HepG2 (cell line): Measurements from ENCODE around the gene CHMP5. TPM values are rescaled to one million over a fixed set of nuclear protein-coding genes. Genes with fewer than 3 reads are reported as not detected.

ENCODE experiments used
- ATRX ChIP-seq: sonication (generic); formaldehyde crosslinking; IDR thresholded peaks from 2 replicates; pipeline ENCODE4 v1.4.0; 2020; ENCODE audit warnings: missing genetic modification reagents, borderline replicate concordance
- CC2D1A ChIP-seq: sonication (generic); formaldehyde crosslinking; IDR thresholded peaks from 2 replicates; pipeline ENCODE4 v1.8.1; 2023; ENCODE audit warnings: mild to moderate bottlenecking, missing genetic modification reagents
- ERF ChIP-seq: IDR thresholded peaks from 2 replicates; pipeline ENCODE4 v1.6.1; 2018; ENCODE audit warnings: missing biosample characterization, missing genetic modification reagents
- MEIS2 ChIP-seq: sonication (generic); formaldehyde crosslinking; IDR thresholded peaks from 2 replicates; pipeline ENCODE4 v1.9.0; 2021; ENCODE audit warnings: mild to moderate bottlenecking, missing genetic modification reagents
- MXD4 ChIP-seq: IDR thresholded peaks from 2 replicates; pipeline ENCODE4 v1.6.1; 2016; ENCODE audit warnings: mild to moderate bottlenecking, missing biosample characterization, missing genetic modification reagents
- NAIF1 ChIP-seq: sonication (generic); formaldehyde crosslinking; IDR thresholded peaks from 2 replicates; pipeline ENCODE4 v1.5.0; 2020; ENCODE audit warnings: mild to moderate bottlenecking, missing genetic modification reagents, borderline replicate concordance
- NR2F1 ChIP-seq, 2 experiments: fragments of 450-650 bp in 1 of 2; formaldehyde crosslinking in 1 of 2; IDR thresholded peaks; 2 replicates each; pipeline versions ENCODE4 v1.5.0 to v1.6.1; 2016 to 2020; ENCODE audit warnings: mild to moderate bottlenecking in 1 of 2, missing compliant biosample characterization in 1 of 2, missing genetic modification reagents in 1 of 2, moderate library complexity in 1 of 2
- PAX8 ChIP-seq: sonication (generic); formaldehyde crosslinking; IDR thresholded peaks from 2 replicates; pipeline ENCODE4 v1.8.0; 2022; ENCODE audit warnings: mild to moderate bottlenecking, missing genetic modification reagents, borderline replicate concordance
- PHF5A ChIP-seq: IDR thresholded peaks from one replicate; pipeline ENCODE4 v1.6.1; 2018; ENCODE audit warnings: low read depth, missing genetic modification reagents; ENCODE audit not compliant: unreplicated experiment
- SIX4 ChIP-seq: sonication (generic); formaldehyde crosslinking; IDR thresholded peaks from 2 replicates; pipeline ENCODE4 v1.4.0; 2020; ENCODE audit warnings: missing genetic modification reagents
- SMARCE1 ChIP-seq: fragments of 450-650 bp; IDR thresholded peaks from 2 replicates; pipeline ENCODE4 v1.6.1; 2017; ENCODE audit warnings: borderline replicate concordance
- SMC3 ChIP-seq: IDR thresholded peaks from 2 replicates; pipeline ENCODE4 v1.6.1; 2011; ENCODE audit warnings: low read length, improper control_type of control experiment
- SOX6 ChIP-seq, 2 experiments: fragments of 450-650 bp in 1 of 2; sonication (generic) in 1 of 2; formaldehyde crosslinking in 1 of 2; IDR thresholded peaks; 2 replicates each; pipeline versions ENCODE4 v1.4.0 to v1.6.1; 2017 to 2020; ENCODE audit warnings: antibody characterized with exemption in 1 of 2, mild to moderate bottlenecking in 1 of 2, missing genetic modification reagents in 1 of 2
- SP140L ChIP-seq: sonication (generic); formaldehyde crosslinking; IDR thresholded peaks from 2 replicates; pipeline ENCODE4 v1.4.0; 2020; ENCODE audit warnings: missing genetic modification reagents, borderline replicate concordance
- TAF15 ChIP-seq: fragments of 200-400 bp; formaldehyde crosslinking; IDR thresholded peaks from one replicate; pipeline ENCODE4 v1.6.1; 2018; ENCODE audit warnings: mild to moderate bottlenecking, low read depth, low read length; ENCODE audit not compliant: poor library complexity, severe bottlenecking
- ZMYM4 ChIP-seq: sonication (generic); formaldehyde crosslinking; IDR thresholded peaks from 2 replicates; pipeline ENCODE4 v1.8.1; 2023; ENCODE audit warnings: mild to moderate bottlenecking, missing genetic modification reagents
- ZNF10 ChIP-seq: sonication (generic); formaldehyde crosslinking; IDR thresholded peaks from 2 replicates; pipeline ENCODE4 v1.4.0; 2020; ENCODE audit warnings: mild to moderate bottlenecking, low read depth, missing genetic modification reagents, borderline replicate concordance
- ZNF20 ChIP-seq: sonication (generic); formaldehyde crosslinking; IDR thresholded peaks from 2 replicates; pipeline ENCODE4 v1.4.0; 2020; ENCODE audit warnings: mild to moderate bottlenecking, moderate library complexity, missing genetic modification reagents
- ZNF235 ChIP-seq: sonication (generic); formaldehyde crosslinking; IDR thresholded peaks from 2 replicates; pipeline ENCODE4 v1.8.1; 2023; ENCODE audit warnings: mild to moderate bottlenecking, missing genetic modification reagents, borderline replicate concordance
- ZNF296 ChIP-seq: sonication (generic); formaldehyde crosslinking; conservative IDR thresholded peaks from 2 replicates; pipeline ENCODE4 v1.5.0; 2020; ENCODE audit warnings: mild to moderate bottlenecking, missing genetic modification reagents
- ZNF333 ChIP-seq: sonication (generic); formaldehyde crosslinking; IDR thresholded peaks from 2 replicates; pipeline ENCODE4 v1.4.0; 2020; ENCODE audit warnings: mild to moderate bottlenecking, missing genetic modification reagents, borderline replicate concordance
- ZNF550 ChIP-seq: sonication (generic); formaldehyde crosslinking; IDR thresholded peaks from 2 replicates; pipeline ENCODE4 v1.4.0; 2020; ENCODE audit warnings: mild to moderate bottlenecking, missing genetic modification reagents, borderline replicate concordance
- ZNF788 ChIP-seq: sonication (generic); formaldehyde crosslinking; IDR thresholded peaks from 2 replicates; pipeline ENCODE4 v1.5.0; 2020; ENCODE audit warnings: mild to moderate bottlenecking, missing genetic modification reagents, borderline replicate concordance
- ZNF839 ChIP-seq: sonication (generic); formaldehyde crosslinking; IDR thresholded peaks from 2 replicates; pipeline ENCODE4 v1.4.0; 2020; ENCODE audit warnings: missing genetic modification reagents, mild to moderate bottlenecking, borderline replicate concordance
- polyA plus RNA-seq, 8 experiments: library from polyadenylated mRNA; depleted of rRNA in 3 of 8; stranded (reverse) in 7 of 8; unstranded in 1 of 8; fragments of >200 nt; fragmentation: Illumina TruSeq in 4 of 8; extraction: Trizol in 4 of 8; gene quantifications; 2 replicates each; pipeline versions ENCODE4 v1.2.1 to v1.2.3, GENCODE V29; 2011 to 2016; ENCODE audit warnings: low read depth in 4 of 8, missing spikeins in 1 of 8, mixed read lengths in 1 of 8; ENCODE audit not compliant: insufficient read depth in 1 of 8
- total RNA-seq, 5 experiments: library from RNA; depleted of rRNA; stranded (reverse); fragments of >200 nt; fragmentation: Illumina TruSeq; extraction: Trizol; gene quantifications; 2 replicates each; pipeline ENCODE4 v1.2.3, GENCODE V29; 2016; ENCODE audit warnings: low read depth in 1 of 5
- TF ChIP-seq, protein P1 (sequence below): IDR thresholded peaks from 2 replicates; pipeline ENCODE4 v1.6.1; 2016; ENCODE audit warnings: low read depth, control low read depth
- TF ChIP-seq, protein P2 (sequence below), 2 experiments: sonication (generic) in 1 of 2; formaldehyde crosslinking in 1 of 2; IDR thresholded peaks; 2 replicates each; pipeline versions ENCODE4 v1.5.1 to v1.6.1; 2011 to 2020; ENCODE audit warnings: borderline replicate concordance in 1 of 2, low read depth in 1 of 2, low read length in 1 of 2, mild to moderate bottlenecking in 1 of 2, missing genetic modification reagents in 1 of 2, moderate library complexity in 1 of 2

CHMP5 gene
- total and polyA plus RNA-seq, 2 of the 13 experiments (the other 11 are each of a cell fraction or from before 2014, with no cell fraction given), result 46.0 to 57.3 TPM

- TF ChIP-seq ZNF235 (CRISPR knock-in tag), result no peak
- TF ChIP-seq ZNF10, result no peak
- no peak for TF ChIP-seq NR2F1 (CRISPR knock-in tag; IDR thresholded peaks at IDR 0.05)
- no peak for TF ChIP-seq ZNF20 (CRISPR knock-in tag)
- no peak for TF ChIP-seq ATRX (CRISPR knock-in tag)
- TF ChIP-seq ZNF296 (CRISPR knock-in tag), result no peak
- no peak for TF ChIP-seq CC2D1A (CRISPR knock-in tag)
- TF ChIP-seq ZNF333 (CRISPR knock-in tag), result no peak
- no peak for TF ChIP-seq PHF5A (CRISPR knock-in tag)
- no peak for TF ChIP-seq MXD4 (CRISPR knock-in tag)
- TF ChIP-seq SMARCE1, result no peak
- TF ChIP-seq, protein P1, sequence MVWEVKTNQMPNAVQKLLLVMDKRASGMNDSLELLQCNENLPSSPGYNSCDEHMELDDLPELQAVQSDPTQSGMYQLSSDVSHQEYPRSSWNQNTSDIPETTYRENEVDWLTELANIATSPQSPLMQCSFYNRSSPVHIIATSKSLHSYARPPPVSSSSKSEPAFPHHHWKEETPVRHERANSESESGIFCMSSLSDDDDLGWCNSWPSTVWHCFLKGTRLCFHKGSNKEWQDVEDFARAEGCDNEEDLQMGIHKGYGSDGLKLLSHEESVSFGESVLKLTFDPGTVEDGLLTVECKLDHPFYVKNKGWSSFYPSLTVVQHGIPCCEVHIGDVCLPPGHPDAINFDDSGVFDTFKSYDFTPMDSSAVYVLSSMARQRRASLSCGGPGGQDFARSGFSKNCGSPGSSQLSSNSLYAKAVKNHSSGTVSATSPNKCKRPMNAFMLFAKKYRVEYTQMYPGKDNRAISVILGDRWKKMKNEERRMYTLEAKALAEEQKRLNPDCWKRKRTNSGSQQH (CRISPR knock-in tag), result no peak
- TF ChIP-seq SP140L (CRISPR knock-in tag), result no peak
- TF ChIP-seq ZNF839 (CRISPR knock-in tag), result no peak
- peak; percentile 28; the same call in 1 of the 2 replicates for TF ChIP-seq ERF
- TF ChIP-seq PAX8 (CRISPR knock-in tag), result no peak
- TF ChIP-seq NAIF1 (CRISPR knock-in tag), result no peak
- no peak for TF ChIP-seq ZNF550 (CRISPR knock-in tag)
- TF ChIP-seq SIX4 (CRISPR knock-in tag), result no peak; the same call in 1 of the 2 replicates
- TF ChIP-seq ZMYM4 (CRISPR knock-in tag), result no peak
- TF ChIP-seq, protein P2, sequence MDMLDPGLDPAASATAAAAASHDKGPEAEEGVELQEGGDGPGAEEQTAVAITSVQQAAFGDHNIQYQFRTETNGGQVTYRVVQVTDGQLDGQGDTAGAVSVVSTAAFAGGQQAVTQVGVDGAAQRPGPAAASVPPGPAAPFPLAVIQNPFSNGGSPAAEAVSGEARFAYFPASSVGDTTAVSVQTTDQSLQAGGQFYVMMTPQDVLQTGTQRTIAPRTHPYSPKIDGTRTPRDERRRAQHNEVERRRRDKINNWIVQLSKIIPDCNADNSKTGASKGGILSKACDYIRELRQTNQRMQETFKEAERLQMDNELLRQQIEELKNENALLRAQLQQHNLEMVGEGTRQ (IDR thresholded peaks at IDR 0.05; ENCODE audit: low read depth, low read length), result no peak
- TF ChIP-seq, protein P2 (CRISPR knock-in tag; IDR thresholded peaks at IDR 0.05; ENCODE audit: borderline replicate concordance), result no peak
- 0 out of 2 replicates have a peak, but pooled peaks have one; percentile 41 for TF ChIP-seq ZNF788
- TF ChIP-seq MEIS2 (CRISPR knock-in tag), result no peak
- no peak for TF ChIP-seq SMC3
- TF ChIP-seq TAF15, result no peak
- no peak for TF ChIP-seq SOX6 (IDR thresholded peaks at IDR 0.05)
- no peak for TF ChIP-seq SOX6 (CRISPR knock-in tag; IDR thresholded peaks at IDR 0.05)
Observed at GRCh38 chr9:33264473-33265177, at the start of gene CHMP5, which contains the start of gene BAG1 (continued).
